BLaER1 (cell line): ENCODE results near the gene CCDC177.
A peak's percentile ranks its signal among the peaks of the same experiment; 100 is the strongest.

ENCODE experiments used
- H3K27ac ChIP-seq: shearing (Covaris generic); formaldehyde crosslinking; 2 replicates; pipeline ENCODE4 v1.8.1; 2022
- H3K27me3 ChIP-seq: shearing (Covaris generic); formaldehyde crosslinking; 2 replicates; pipeline ENCODE4 v1.8.1; 2022
- H3K36me3 ChIP-seq: shearing (Covaris generic); formaldehyde crosslinking; 2 replicates; pipeline ENCODE4 v1.8.1; 2022
- H3K4me1 ChIP-seq: shearing (Covaris generic); formaldehyde crosslinking; 2 replicates; pipeline ENCODE4 v1.8.1; 2022
- H3K4me2 ChIP-seq: shearing (Covaris generic); formaldehyde crosslinking; 2 replicates; pipeline ENCODE4 v1.8.1; 2022
- H3K4me3 ChIP-seq: shearing (Covaris generic); formaldehyde crosslinking; 2 replicates; pipeline ENCODE4 v1.8.1; 2022
- H3K9ac ChIP-seq: shearing (Covaris generic); formaldehyde crosslinking; 2 replicates; pipeline ENCODE4 v1.8.1; 2022
- H3K9me3 ChIP-seq: shearing (Covaris generic); formaldehyde crosslinking; 2 replicates; pipeline ENCODE4 v1.8.1; 2022
- H4K20me1 ChIP-seq: shearing (Covaris generic); formaldehyde crosslinking; 2 replicates; pipeline ENCODE4 v1.8.1; 2022
- Cebpa-rat ChIP-seq: shearing (Covaris generic); IDR thresholded peaks from 2 replicates; pipeline ENCODE4 v1.8.1; 2022

Gene CCDC177

DNA sequence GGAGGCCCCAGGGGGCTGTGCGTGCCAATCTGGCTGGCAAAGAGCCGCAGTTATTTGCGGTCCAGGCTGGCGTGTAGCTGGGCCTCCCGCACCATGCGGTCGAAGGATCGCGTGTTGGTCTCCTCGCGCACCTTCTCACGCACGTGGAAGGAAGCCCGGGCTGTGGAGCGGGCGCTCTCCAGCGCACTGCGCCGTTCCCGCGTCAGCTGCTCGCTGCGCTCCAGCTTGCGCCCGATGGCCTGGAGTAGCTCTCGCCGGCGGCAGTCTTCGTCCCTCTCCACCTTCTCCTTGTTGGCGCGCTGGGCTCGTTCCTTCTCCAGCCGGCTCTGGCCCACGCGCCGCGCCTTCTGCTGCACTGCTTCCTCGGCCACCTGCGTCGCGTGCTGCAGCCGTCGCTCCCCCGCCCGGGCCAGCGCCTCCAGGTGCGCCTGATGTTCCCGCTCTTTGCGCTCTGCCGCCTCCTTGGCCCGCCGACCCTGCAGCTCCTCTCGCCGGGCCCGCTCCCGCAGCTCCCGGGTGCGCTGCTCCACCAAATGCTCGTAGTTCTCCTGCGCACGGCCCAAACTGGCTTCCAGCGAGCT is 3.1 kb downstream of the CCDC177 start:
- peaks cover 48% of the 10 kb centered on the region for H3K27me3 ChIP-seq

DNA sequence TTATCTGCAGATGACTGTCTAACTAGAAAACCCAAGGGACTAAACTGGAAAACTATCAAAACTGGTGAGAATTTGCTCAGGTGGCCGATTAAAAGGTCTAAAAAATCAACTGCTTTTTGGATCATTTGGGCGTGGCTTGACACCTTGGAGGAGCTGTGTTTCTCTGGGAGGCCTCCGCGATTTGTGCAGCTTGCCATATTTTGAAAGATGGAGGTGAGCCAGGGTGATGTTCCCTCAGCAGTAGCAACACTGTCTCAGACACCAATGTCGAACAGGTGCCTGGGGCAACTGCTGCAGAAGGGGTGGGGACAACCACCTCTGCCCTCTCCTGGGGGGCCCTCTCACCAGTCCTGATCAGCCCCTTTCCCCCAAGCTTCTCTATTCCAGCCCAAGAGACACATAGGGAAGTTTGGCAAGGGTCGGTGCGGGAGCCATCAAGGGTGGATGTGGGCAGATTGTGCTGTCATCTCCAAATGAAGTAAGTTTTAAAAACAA is 3.8 kb downstream of the CCDC177 start:
- TF ChIP-seq Cebpa-rat, result no peak
- Histone ChIP-seq H3K4me3 (no peak overlapping the region), H4K20me1 (peaks cover 25% of the 10 kb centered on the region), H3K27me3 (peaks cover 48% of the 10 kb centered on the region), H3K36me3 (no peaks in the 10 kb centered on the region), H3K9ac (no peak overlapping the region), H3K4me1 (peaks cover 35% of the 10 kb centered on the region), H3K27ac (no peak overlapping the region), H3K4me2 (no peak overlapping the region), H3K9me3 (peaks cover 21% of the 10 kb centered on the region)

More for the DNA sequence above, 3.1 kb downstream of the CCDC177 start:
- no peak overlapping the region for H3K9ac ChIP-seq
- no peak for TF ChIP-seq Cebpa-rat
- H3K4me1 ChIP-seq, result peaks cover 35% of the 10 kb centered on the region
- no peaks in the 10 kb centered on the region for H3K36me3 ChIP-seq
- H3K9me3 ChIP-seq, result peaks cover 21% of the 10 kb centered on the region
- H3K4me2 ChIP-seq, result peak overlapping the region; percentile 88
- H3K27ac ChIP-seq, result no peak overlapping the region
- peaks cover 25% of the 10 kb centered on the region for H4K20me1 ChIP-seq
- peak overlapping the region; percentile 66 for H3K4me3 ChIP-seq

- peaks cover 21% of the 10 kb centered on the region for H3K9me3 ChIP-seq
- peaks cover 25% of the 10 kb centered on the region for H4K20me1 ChIP-seq
- H3K27me3 ChIP-seq, result peaks cover 48% of the 10 kb centered on the region
- no peak overlapping the region for H3K4me2 ChIP-seq
- peaks cover 35% of the 10 kb centered on the region for H3K4me1 ChIP-seq
- no peaks in the 10 kb centered on the region for H3K36me3 ChIP-seq
- H3K9ac ChIP-seq, result no peak overlapping the region
- no peak overlapping the region for H3K4me3 ChIP-seq
- no peak for TF ChIP-seq Cebpa-rat
- no peak overlapping the region for H3K27ac ChIP-seq
Observed at GRCh38 chr14:69569859-69570258, 4.8 kb downstream of the CCDC177 start.

DNA sequence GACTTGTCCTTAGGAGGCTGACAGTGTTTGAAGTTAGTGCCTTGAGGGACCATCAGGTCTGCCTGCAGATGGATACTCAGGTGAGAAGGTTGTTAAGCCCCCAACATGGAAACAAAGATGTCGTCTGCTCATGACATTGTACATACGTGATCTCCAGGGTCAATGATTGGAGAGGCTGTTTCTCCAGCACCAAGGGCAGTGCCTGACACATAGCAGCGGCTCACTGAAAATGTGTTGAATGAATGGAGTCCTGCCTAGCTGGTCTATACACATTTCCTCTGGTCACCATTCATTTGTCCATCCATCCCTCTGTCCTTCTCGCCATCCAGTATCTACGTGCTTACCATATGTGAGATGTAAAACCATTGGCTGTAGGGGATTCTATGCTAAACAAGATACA is 7.1 kb downstream of the CCDC177 start:
- Histone ChIP-seq H4K20me1 (peaks cover 10% of the 10 kb centered on the region), H3K27me3 (peaks cover 26% of the 10 kb centered on the region), H3K4me1 (peaks cover 18% of the 10 kb centered on the region; the same call in 1 of the 2 replicates), H3K4me2 (no peak overlapping the region), H3K36me3 (no peaks in the 10 kb centered on the region), H3K9ac (no peak overlapping the region), H3K4me3 (no peak overlapping the region), H3K9me3 (peaks cover 12% of the 10 kb centered on the region), H3K27ac (no peak overlapping the region)
- TF ChIP-seq Cebpa-rat, result no peak

DNA sequence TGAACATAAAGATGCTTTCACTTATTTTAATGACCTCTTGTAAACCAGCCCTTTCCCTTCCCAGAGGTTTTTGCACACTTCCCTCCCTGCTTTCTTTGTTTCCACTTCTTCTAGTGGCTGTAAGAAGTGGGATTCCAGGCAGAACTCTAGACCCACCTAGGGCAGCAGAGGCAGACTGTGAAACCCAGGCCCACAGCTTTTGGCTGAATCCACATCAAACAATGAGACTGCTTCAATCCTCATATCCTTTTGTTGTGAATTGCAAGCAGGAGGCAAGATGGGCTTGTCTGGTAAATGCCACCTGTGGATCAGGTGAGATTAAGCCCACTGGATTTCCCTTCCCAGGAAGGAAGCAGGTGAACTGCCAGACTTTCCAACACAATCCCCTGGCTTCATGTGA is 12.8 kb downstream of the CCDC177 start:
- no peaks in the 10 kb centered on the region for H3K27me3 ChIP-seq
- no peaks in the 10 kb centered on the region for H3K9me3 ChIP-seq
- no peaks in the 10 kb centered on the region for H3K36me3 ChIP-seq
- H4K20me1 ChIP-seq, result no peaks in the 10 kb centered on the region
- no peak overlapping the region for H3K27ac ChIP-seq
- H3K9ac ChIP-seq, result no peak overlapping the region
- H3K4me2 ChIP-seq, result no peak overlapping the region
- H3K4me3 ChIP-seq, result no peak overlapping the region
- H3K4me1 ChIP-seq, result peaks cover 8% of the 10 kb centered on the region; the same call in 1 of the 2 replicates
- TF ChIP-seq Cebpa-rat, result no peak

GRCh38 chr14:69560826-69561225 is 13.8 kb downstream of the CCDC177 start:
- H3K36me3 ChIP-seq, result no peaks in the 10 kb centered on the region
- H3K27me3 ChIP-seq, result no peaks in the 10 kb centered on the region
- H3K27ac ChIP-seq, result no peak overlapping the region
- no peak overlapping the region for H3K4me3 ChIP-seq
- no peaks in the 10 kb centered on the region for H4K20me1 ChIP-seq
- no peak overlapping the region for H3K4me2 ChIP-seq
- peaks cover 8% of the 10 kb centered on the region; the same call in 1 of the 2 replicates for H3K4me1 ChIP-seq
- no peak for TF ChIP-seq Cebpa-rat
- no peak overlapping the region for H3K9ac ChIP-seq
- H3K9me3 ChIP-seq, result no peaks in the 10 kb centered on the region

DNA sequence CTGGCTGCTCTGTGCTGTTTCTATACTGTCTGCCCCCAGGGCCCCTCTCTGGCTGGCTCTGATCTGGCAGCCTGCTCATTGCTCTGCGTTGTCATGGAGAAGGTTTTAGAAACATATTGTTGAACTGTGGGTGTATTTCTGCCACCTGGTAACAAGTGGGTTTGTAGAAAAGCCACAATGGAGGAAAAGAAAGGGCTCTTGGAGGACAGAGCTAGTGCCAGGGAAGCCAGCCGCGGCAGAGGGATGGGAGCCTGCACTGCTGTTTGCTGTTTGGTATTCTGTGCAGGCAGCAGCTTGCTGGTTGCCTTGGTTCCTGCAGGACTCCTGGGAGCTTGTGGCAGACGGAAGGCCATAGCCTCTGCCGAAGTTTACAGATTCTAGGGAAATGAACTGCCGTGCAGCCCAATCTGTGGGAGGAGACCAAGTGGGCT is 15.1 kb downstream of the CCDC177 start:
- TF ChIP-seq Cebpa-rat, result no peak
- peak overlapping the region; percentile 11 for H3K4me2 ChIP-seq
- H3K9me3 ChIP-seq, result no peaks in the 10 kb centered on the region
- no peak overlapping the region for H3K9ac ChIP-seq
- H3K36me3 ChIP-seq, result no peaks in the 10 kb centered on the region
- no peak overlapping the region for H3K4me3 ChIP-seq
- H3K27me3 ChIP-seq, result no peaks in the 10 kb centered on the region
- no peaks in the 10 kb centered on the region for H4K20me1 ChIP-seq
- H3K27ac ChIP-seq, result no peak overlapping the region
- H3K4me1 ChIP-seq, result peaks cover 8% of the 10 kb centered on the region; the same call in 1 of the 2 replicates

DNA sequence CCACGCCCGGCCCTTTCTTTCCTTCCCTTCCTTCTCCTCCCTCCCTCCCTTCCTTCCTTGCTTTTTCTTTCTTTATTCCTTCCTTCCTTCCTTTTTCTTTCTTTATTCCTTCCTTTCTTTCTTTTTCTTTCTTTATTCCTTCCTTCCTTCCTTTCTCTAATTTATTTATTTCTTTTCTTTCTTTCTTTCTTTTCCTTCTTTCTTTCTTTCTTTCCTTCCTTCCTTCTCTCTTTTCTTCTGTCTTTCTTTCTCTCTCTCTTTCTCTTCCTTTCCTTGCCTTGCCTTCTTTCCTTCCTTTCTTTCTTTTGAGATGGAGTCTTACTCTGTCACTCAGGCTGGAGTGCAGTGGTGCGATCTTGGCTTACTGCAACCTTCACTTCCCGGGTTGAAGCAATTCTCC is 15.9 kb downstream of the CCDC177 start:
- H3K9me3 ChIP-seq, result no peaks in the 10 kb centered on the region
- no peaks in the 10 kb centered on the region for H3K36me3 ChIP-seq
- H3K4me3 ChIP-seq, result no peak overlapping the region
- H3K9ac ChIP-seq, result no peak overlapping the region
- no peak for TF ChIP-seq Cebpa-rat
- no peaks in the 10 kb centered on the region for H3K27me3 ChIP-seq
- H3K4me2 ChIP-seq, result no peak overlapping the region
- no peaks in the 10 kb centered on the region for H4K20me1 ChIP-seq
- no peak overlapping the region for H3K27ac ChIP-seq
- peaks cover 8% of the 10 kb centered on the region; the same call in 1 of the 2 replicates for H3K4me1 ChIP-seq

GRCh38 chr14:69554500-69554899 is 20.2 kb downstream of the CCDC177 start:
- no peak overlapping the region for H3K4me2 ChIP-seq
- H3K4me1 ChIP-seq, result peaks cover 3% of the 10 kb centered on the region; the same call in 1 of the 2 replicates
- H3K9me3 ChIP-seq, result no peaks in the 10 kb centered on the region

DNA sequence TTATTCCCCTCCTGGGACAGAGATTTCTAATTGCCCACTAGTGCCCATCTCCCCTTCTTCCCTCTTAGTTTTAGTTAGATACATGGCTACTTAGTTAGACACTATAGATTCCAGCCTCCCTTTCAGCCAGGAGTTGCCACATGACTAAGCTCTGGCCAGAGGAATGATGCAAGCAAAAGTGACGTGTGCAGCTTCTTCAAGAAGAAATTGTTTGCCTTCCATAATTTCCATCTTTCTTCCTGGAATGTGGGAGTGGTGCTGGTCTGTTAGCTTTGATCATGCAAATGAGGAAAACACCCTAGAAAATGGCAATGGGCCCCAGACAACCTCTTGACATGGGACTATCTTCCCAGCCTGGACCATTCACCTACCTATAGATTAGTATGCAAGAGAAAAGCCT is 21.4 kb downstream of the CCDC177 start:
- 0 out of 2 replicates have a peak, but pooled peaks cover under 1% of the 10 kb centered on the region for H3K4me1 ChIP-seq
- no peak overlapping the region for H3K4me2 ChIP-seq
- H3K9ac ChIP-seq, result no peak overlapping the region
- H3K36me3 ChIP-seq, result no peaks in the 10 kb centered on the region
- no peaks in the 10 kb centered on the region for H3K27me3 ChIP-seq
- H4K20me1 ChIP-seq, result no peaks in the 10 kb centered on the region
- H3K4me3 ChIP-seq, result no peak overlapping the region
- H3K9me3 ChIP-seq, result no peaks in the 10 kb centered on the region
- TF ChIP-seq Cebpa-rat, result no peak
- no peak overlapping the region for H3K27ac ChIP-seq

More at GRCh38 chr14:69554500-69554899, 20.2 kb downstream of the CCDC177 start:
- Histone ChIP-seq H3K9ac (no peak overlapping the region), H3K36me3 (no peaks in the 10 kb centered on the region), H3K27me3 (no peaks in the 10 kb centered on the region), H4K20me1 (no peaks in the 10 kb centered on the region), H3K4me3 (no peak overlapping the region), H3K27ac (no peak overlapping the region)
- TF ChIP-seq Cebpa-rat, result no peak
